Liver (tissue), 9 donors: ENCODE measurements around the gene ARHGAP5. TPM values are rescaled to one million over a fixed set of nuclear protein-coding genes. Genes with fewer than 3 reads are reported as not detected.

ENCODE experiments used
- DNase-seq: peaks from one replicate; pipeline ENCODE4 v3.0.0-alpha.2; 2017; ENCODE audit warnings: low spot score
- H3K27ac ChIP-seq, 2 donors: one replicate each; pipeline ENCODE4 v1.7.0; 2013; ENCODE audit warnings: inconsistent platforms in 2 of 2, low read length in 2 of 2, control low read depth in 1 of 2, low read depth in 1 of 2, mild to moderate bottlenecking in 1 of 2
- H3K27me3 ChIP-seq, 4 donors: one replicate each; pipeline versions ENCODE4 v1.6.1 to v1.7.0; 2013; ENCODE audit warnings: low read length in 3 of 4, inconsistent platforms in 1 of 4, mild to moderate bottlenecking in 1 of 4, moderate library complexity in 1 of 4; ENCODE audit not compliant: control insufficient read depth in 4 of 4, insufficient read depth in 4 of 4
- H3K36me3 ChIP-seq, 4 donors: one replicate each; pipeline versions ENCODE4 v1.6.1 to v1.7.0; 2013; ENCODE audit warnings: low read length in 3 of 4, mild to moderate bottlenecking in 3 of 4, low read depth in 1 of 4, moderate library complexity in 1 of 4; ENCODE audit not compliant: control insufficient read depth in 4 of 4, insufficient read depth in 3 of 4
- H3K4me1 ChIP-seq, 4 donors: one replicate each; pipeline versions ENCODE4 v1.6.1 to v1.7.0; 2013; ENCODE audit warnings: low read length in 3 of 4, mild to moderate bottlenecking in 3 of 4, moderate library complexity in 1 of 4; ENCODE audit not compliant: control insufficient read depth in 4 of 4, insufficient read depth in 4 of 4
- H3K4me3 ChIP-seq, 3 donors: one replicate each; pipeline versions ENCODE4 v1.6.1 to v1.7.0; 2013; ENCODE audit warnings: low read length in 3 of 3, control low read depth in 1 of 3, low read depth in 1 of 3, mild to moderate bottlenecking in 1 of 3
- H3K9ac ChIP-seq, 2 donors: one replicate each; pipeline ENCODE4 v1.7.0; 2013; ENCODE audit warnings: low read length in 2 of 2, mild to moderate bottlenecking in 2 of 2, moderate library complexity in 2 of 2, control low read depth in 1 of 2, low read depth in 1 of 2
- H3K9me3 ChIP-seq, 4 donors: one replicate each; pipeline versions ENCODE4 v1.6.1 to v1.7.0; 2013; ENCODE audit warnings: low read length in 3 of 4; ENCODE audit not compliant: control insufficient read depth in 4 of 4
- ATF3 ChIP-seq: IDR thresholded peaks from 2 replicates; pipeline ENCODE4 v1.6.1; 2016; ENCODE audit warnings: antibody characterized with exemption
- CTCF ChIP-seq: fragments of 150-350 bp; IDR thresholded peaks from 2 replicates; pipeline ENCODE4 v1.5.1; 2017; ENCODE audit warnings: improper control_type of control experiment, low read depth, low read length; ENCODE audit not compliant: missing input control
- HNF4A ChIP-seq, 2 donors: conservative IDR thresholded peaks; 2 replicates each; pipeline ENCODE4 v1.6.1; 2016; ENCODE audit warnings: antibody characterized with exemption in 2 of 2, mild to moderate bottlenecking in 2 of 2
- RAD21 ChIP-seq, 2 donors: IDR thresholded peaks; 2 replicates each; pipeline ENCODE4 v1.6.1; 2016; ENCODE audit warnings: antibody characterized with exemption in 2 of 2, mild to moderate bottlenecking in 2 of 2
- RXRA ChIP-seq, 2 donors: IDR thresholded peaks; 2 replicates each; pipeline ENCODE4 v1.6.1; 2017 to 2018; ENCODE audit warnings: antibody characterized with exemption in 2 of 2, mild to moderate bottlenecking in 1 of 2
- YY1 ChIP-seq: IDR thresholded peaks from 2 replicates; pipeline ENCODE4 v1.6.1; 2016; ENCODE audit warnings: antibody characterized with exemption, mild to moderate bottlenecking
- WGBS: extraction: QIAGEN DNeasy Blood & Tissue Kit; methylation state at CpG from one replicate; pipeline ENCODE4 v1.1.7; 2013; 5-methylcytosine and 5-hydroxymethylcytosine counted together
- polyA plus RNA-seq, 2 donors: library from polyadenylated mRNA; stranded (reverse) in 1 of 2; unstranded in 1 of 2; fragments of 200-250 nt in 1 of 2; fragments of >200 nt in 1 of 2; fragmentation: Nextera tagmentation in 1 of 2; extraction: Ambion mirVana in 1 of 2; gene quantifications; one replicate each; pipeline versions ENCODE4 v1.2.1 to v1.2.3, GENCODE V29; 2013 to 2015
- total RNA-seq, 2 donors: library from RNA; depleted of rRNA; stranded (reverse); fragments of >200 nt; gene quantifications; one replicate each; pipeline ENCODE4 v1.2.3, GENCODE V29; 2014
- donor health status: healthy.
- donor health status: healthy.
- donor health status: healthy.
- donor health status: healthy.
- donor health status: healthy.

Gene ARHGAP5
- total and polyA plus RNA-seq, 4 donors, result 9.6 to 48.7 (median 29.0) TPM

GRCh38 chr14:32073537-32074189 is 3.4 kb upstream of the ARHGAP5 start:
- Histone ChIP-seq H3K36me3 (no peaks in the 10 kb centered on the region), H3K4me1 (peaks cover 0 to 22% (median 10%) of the 10 kb centered on the region in 4 donors), H3K27me3 (no peaks in the 10 kb centered on the region), H3K27ac (no peak overlapping the region), H3K9ac (no peak overlapping the region), H3K4me3 (no peak overlapping the region), H3K9me3 (no peaks in the 10 kb centered on the region)
- DNase-seq, result peak; percentile 39
- 88% methylated on average over 6 of the region's 6 CpGs for WGBS
- no peak for TF ChIP-seq RXRA (IDR thresholded peaks at IDR 0.05)
- TF ChIP-seq RAD21 (IDR thresholded peaks at IDR 0.05), result peak; percentile 92 to 95
- TF ChIP-seq CTCF, result peak; percentile 75

- WGBS, result 67% methylated on average over 8 of the region's 8 CpGs
- DNase-seq, result no peak
- peak overlapping the region in 1 of 2 donors; percentile 84 for H3K9ac ChIP-seq
These were observed 2.1 kb upstream of the ARHGAP5 start for GRCh38 chr14:32074887-32075572.

GRCh38 chr14:32075672-32076277 is 1.3 kb upstream of the ARHGAP5 start:
- Histone ChIP-seq H3K36me3 (no peaks in the 10 kb centered on the region), H3K4me1 (peaks cover 0 to 29% (median 17%) of the 10 kb centered on the region in 4 donors), H3K9me3 (no peaks in the 10 kb centered on the region), H3K9ac (peak overlapping the region; percentile 84 to 97), H3K27me3 (no peaks in the 10 kb centered on the region), H3K4me3 (peak overlapping the region; percentile 79 to 95 (median 93)), H3K27ac (peak overlapping the region; percentile 95 to 98)
- TF ChIP-seq ATF3, result no peak
- peak in 1 of 2 donors; percentile 2 for TF ChIP-seq HNF4A (conservative IDR thresholded peaks at IDR 0.05)
- under 1% methylated on average over 23 of the region's 23 CpGs for WGBS
- DNase-seq, result peak; percentile 60

More at GRCh38 chr14:32074887-32075572, 2.1 kb upstream of the ARHGAP5 start:
- Histone ChIP-seq H3K27ac (no peak overlapping the region), H3K4me3 (no peak overlapping the region), H3K27me3 (no peaks in the 10 kb centered on the region), H3K36me3 (no peaks in the 10 kb centered on the region), H3K4me1 (peaks cover 0 to 29% (median 17%) of the 10 kb centered on the region in 4 donors), H3K9me3 (no peaks in the 10 kb centered on the region)
- TF ChIP-seq RAD21 (IDR thresholded peaks at IDR 0.05) (no peak), YY1 (no peak)
